GM12892 (cell line): ENCODE results near the gene MASTL.

Source experiments
- DNase-seq: peaks from one replicate; pipeline ENCODE4 v3.0.0; 2011; ENCODE audit not compliant: insufficient read length
- FAIRE-seq: peaks from 2 replicates; lab custom pipeline; 2011; peaks lifted over from hg19 to GRCh38; lab: Jason Lieb, UNC
- POLR2A ChIP-seq: IDR thresholded peaks from 2 replicates; pipeline ENCODE4 v1.6.1; 2011; ENCODE audit warnings: low read depth, low read length, control low read depth
- POLR2AphosphoS5 ChIP-seq: IDR thresholded peaks from 2 replicates; pipeline ENCODE4 v1.6.1; 2011; ENCODE audit warnings: low read depth, low read length, control low read depth
- TAF1 ChIP-seq: IDR thresholded peaks from 2 replicates; pipeline ENCODE4 v1.6.1; 2011; ENCODE audit warnings: low read depth, mild to moderate bottlenecking, control low read depth, low read length, borderline replicate concordance

The MASTL gene

GRCh38 chr10:27157150-27157549 is 2.0 kb downstream of the MASTL start:
- FAIRE-seq (no peak), DNase-seq (no peak)
- no peak for TF ChIP-seq POLR2A

DNA sequence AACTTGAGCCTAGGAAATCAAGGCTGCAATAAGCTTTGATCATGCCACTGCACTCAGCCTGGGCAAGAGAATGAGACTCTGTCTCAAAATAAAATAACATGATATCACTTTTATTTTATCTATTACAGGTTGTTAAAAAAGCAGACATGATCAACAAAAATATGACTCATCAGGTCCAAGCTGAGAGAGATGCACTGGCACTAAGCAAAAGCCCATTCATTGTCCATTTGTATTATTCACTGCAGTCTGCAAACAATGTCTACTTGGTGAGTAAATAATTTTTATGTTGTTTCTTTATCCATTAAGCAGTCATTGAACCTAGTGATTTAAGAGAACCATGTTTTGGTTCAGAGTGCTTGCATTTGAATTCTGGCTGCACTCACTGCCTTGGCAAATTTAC is 3.3 kb downstream of the MASTL start:
- no peak for DNase-seq
- FAIRE-seq: no peak
- TF ChIP-seq POLR2AphosphoS5 (no peak), POLR2A (no peak), TAF1 (no peak)

- DNase-seq: no peak
- no peak for FAIRE-seq
- TF ChIP-seq POLR2A: no peak
- no peak for TF ChIP-seq TAF1
- no peak for TF ChIP-seq POLR2AphosphoS5
These were observed 14.7 kb downstream of the MASTL start for GRCh38 chr10:27169849-27170248.

DNA sequence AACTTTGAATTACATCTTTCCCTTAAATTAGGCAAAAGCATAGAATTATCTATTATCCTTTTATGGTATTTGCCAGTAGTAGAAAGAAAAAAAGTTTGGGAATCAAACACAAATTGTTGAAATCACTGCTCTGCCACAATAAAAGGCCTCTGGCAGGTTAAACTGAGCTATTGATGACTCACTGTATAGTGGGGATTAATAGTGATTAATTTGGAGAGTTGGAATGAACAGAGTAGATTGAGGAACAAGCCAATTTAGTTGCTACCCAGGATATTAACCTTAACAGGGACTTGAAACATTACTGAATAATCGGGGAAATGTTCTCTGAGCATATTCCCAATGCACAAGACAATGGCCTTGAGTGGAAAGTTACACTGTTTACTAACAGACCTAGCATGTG is 33.1 kb downstream of the MASTL start:
- FAIRE-seq: no peak
- no peak for DNase-seq
- no peak for TF ChIP-seq POLR2AphosphoS5
- no peak for TF ChIP-seq POLR2A
- no peak for TF ChIP-seq TAF1

GRCh38 chr10:27188897-27189296 is 33.7 kb downstream of the MASTL start:
- no peak for DNase-seq
- TF ChIP-seq POLR2AphosphoS5: no peak
- no peak for TF ChIP-seq POLR2A
- no peak for TF ChIP-seq TAF1
- no peak for FAIRE-seq

- FAIRE-seq: no peak
- no peak for TF ChIP-seq POLR2A
- TF ChIP-seq POLR2AphosphoS5: no peak
- no peak for TF ChIP-seq TAF1
These were observed 35.4 kb downstream of the MASTL start for GRCh38 chr10:27190508-27190907.

GRCh38 chr10:27192284-27192683 is 37.1 kb downstream of the MASTL start:
- no peak for DNase-seq
- no peak for TF ChIP-seq TAF1
- TF ChIP-seq POLR2AphosphoS5: no peak
- no peak for TF ChIP-seq POLR2A
- FAIRE-seq: no peak

More at GRCh38 chr10:27190508-27190907, 35.4 kb downstream of the MASTL start:
- no peak for DNase-seq

DNA sequence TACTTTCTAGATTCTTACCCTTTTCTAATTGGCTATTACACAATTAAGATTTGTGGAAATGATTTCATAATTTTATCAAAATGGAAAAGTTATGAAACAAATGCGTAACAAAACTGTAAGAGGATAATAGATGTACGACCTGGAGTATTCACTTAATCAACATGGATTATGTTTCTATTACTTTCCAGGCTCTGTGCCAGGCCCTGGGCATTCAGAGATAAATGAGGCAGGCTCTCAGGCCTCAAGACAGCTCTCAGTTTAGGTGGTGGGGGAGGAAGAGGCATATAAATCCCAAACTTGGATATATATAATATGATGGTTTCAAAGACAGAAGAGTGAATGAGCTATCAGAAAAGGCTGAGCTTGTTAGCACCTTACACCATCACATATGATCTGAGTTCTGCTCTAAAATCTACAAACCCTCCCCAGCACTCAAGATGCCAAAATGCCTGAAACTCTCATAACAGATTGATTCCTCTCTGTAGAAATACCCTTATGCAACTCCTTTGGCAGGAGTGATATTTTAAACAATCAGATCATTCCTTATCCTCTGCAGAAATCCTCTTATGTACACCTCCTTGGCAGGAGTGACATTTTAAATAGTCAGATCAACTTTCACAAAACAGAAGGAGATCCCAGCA is 42.9 kb downstream of the MASTL start:
- no peak for FAIRE-seq
- TF ChIP-seq POLR2A (no peak), TAF1 (no peak), POLR2AphosphoS5 (no peak)
- DNase-seq: no peak

GRCh38 chr10:27203806-27204205 is 48.7 kb downstream of the MASTL start:
- TF ChIP-seq TAF1: no peak
- TF ChIP-seq POLR2A: no peak
- TF ChIP-seq POLR2AphosphoS5: no peak
- DNase-seq (no peak), FAIRE-seq (no peak)

- no peak for DNase-seq
- FAIRE-seq: no peak
- TF ChIP-seq POLR2AphosphoS5: no peak
- TF ChIP-seq TAF1: no peak
- TF ChIP-seq POLR2A: no peak
These were observed 52.2 kb downstream of the MASTL start for GRCh38 chr10:27207350-27207749.

- TF ChIP-seq POLR2A (no peak), TAF1 (no peak), POLR2AphosphoS5 (no peak)
- no peak for FAIRE-seq
These were observed 68.8 kb downstream of the MASTL start for GRCh38 chr10:27223964-27224363.

GRCh38 chr10:27225011-27225590 is 69.9 kb downstream of the MASTL start:
- no peak for TF ChIP-seq TAF1
- TF ChIP-seq POLR2A: no peak
- TF ChIP-seq POLR2AphosphoS5: no peak
- DNase-seq (no peak), FAIRE-seq (no peak)

More at GRCh38 chr10:27223964-27224363, 68.8 kb downstream of the MASTL start:
- DNase-seq: no peak
